Activated naive CD4-positive, alpha-beta T cell treated with anti-CD3 and anti-CD28 coated beads, Interleukin-2, amount 50 U/mL, for 24 hours (primary cell): Measurements from ENCODE around the gene BTBD17.

Source experiments
- H3K27ac Mint-ChIP-seq: one replicate; pipeline ENCODE4 v1.8.0; 2021; ENCODE audit warnings: mild to moderate bottlenecking, mixed read lengths
- H3K27me3 Mint-ChIP-seq: one replicate; pipeline ENCODE4 v1.8.0; 2021; ENCODE audit warnings: mixed read lengths
- H3K36me3 Mint-ChIP-seq: one replicate; pipeline ENCODE4 v1.8.0; 2021; ENCODE audit warnings: mixed read lengths
- H3K4me1 Mint-ChIP-seq: one replicate; pipeline ENCODE4 v1.8.0; 2021; ENCODE audit warnings: mixed read lengths
- H3K4me3 Mint-ChIP-seq: one replicate; pipeline ENCODE4 v1.8.0; 2021; ENCODE audit warnings: mild to moderate bottlenecking, mixed read lengths
- H3K9me3 Mint-ChIP-seq: one replicate; pipeline ENCODE4 v1.8.0; 2021; ENCODE audit warnings: mixed read lengths

The BTBD17 gene

DNA sequence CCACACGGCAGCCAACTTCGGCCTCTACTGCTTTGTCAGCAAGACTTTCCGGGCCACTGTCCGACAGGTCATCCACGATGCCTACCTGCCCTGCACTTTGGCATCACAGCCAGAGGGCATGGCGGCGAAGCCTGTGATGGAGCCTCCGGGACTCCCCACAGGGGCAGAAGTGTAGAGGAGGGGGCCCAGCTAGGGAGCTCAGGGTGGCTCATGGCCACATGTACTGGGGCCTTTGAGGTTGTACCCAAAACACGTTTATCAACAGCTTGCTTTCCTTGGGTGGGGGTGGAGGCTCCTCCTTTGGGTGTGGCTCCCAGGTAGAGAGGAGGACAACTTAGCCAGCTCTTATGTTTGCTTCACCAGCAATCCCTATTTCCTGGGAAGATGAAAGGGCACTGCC, 10.8 kb upstream of the BTBD17 start:
- no peak overlapping the region for H3K27ac Mint-ChIP-seq
- H3K4me3 Mint-ChIP-seq: no peak overlapping the region
- H3K27me3 Mint-ChIP-seq: no peaks in the 10 kb centered on the region
- peaks cover 17% of the 10 kb centered on the region for H3K4me1 Mint-ChIP-seq
- H3K9me3 Mint-ChIP-seq: no peaks in the 10 kb centered on the region
- no peaks in the 10 kb centered on the region for H3K36me3 Mint-ChIP-seq

DNA sequence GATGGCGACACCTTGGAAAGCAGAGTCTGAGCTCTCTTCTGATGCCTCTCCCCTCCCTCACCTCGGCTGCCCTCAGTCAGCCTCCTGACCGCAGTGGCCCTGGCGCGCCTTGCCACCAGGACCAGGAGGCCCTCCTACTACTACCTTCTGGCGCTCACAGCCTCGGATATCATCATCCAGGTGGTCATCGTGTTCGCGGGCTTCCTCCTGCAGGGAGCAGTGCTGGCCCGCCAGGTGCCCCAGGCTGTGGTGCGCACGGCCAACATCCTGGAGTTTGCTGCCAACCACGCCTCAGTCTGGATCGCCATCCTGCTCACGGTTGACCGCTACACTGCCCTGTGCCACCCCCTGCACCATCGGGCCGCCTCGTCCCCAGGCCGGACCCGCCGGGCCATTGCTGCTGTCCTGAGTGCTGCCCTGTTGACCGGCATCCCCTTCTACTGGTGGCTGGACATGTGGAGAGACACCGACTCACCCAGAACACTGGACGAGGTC, 10.0 kb upstream of the BTBD17 start:
- Mint-ChIP-seq H3K4me1 (peaks cover 17% of the 10 kb centered on the region), H3K27ac (no peak overlapping the region), H3K36me3 (no peaks in the 10 kb centered on the region), H3K4me3 (no peak overlapping the region), H3K9me3 (no peaks in the 10 kb centered on the region), H3K27me3 (no peaks in the 10 kb centered on the region)

DNA sequence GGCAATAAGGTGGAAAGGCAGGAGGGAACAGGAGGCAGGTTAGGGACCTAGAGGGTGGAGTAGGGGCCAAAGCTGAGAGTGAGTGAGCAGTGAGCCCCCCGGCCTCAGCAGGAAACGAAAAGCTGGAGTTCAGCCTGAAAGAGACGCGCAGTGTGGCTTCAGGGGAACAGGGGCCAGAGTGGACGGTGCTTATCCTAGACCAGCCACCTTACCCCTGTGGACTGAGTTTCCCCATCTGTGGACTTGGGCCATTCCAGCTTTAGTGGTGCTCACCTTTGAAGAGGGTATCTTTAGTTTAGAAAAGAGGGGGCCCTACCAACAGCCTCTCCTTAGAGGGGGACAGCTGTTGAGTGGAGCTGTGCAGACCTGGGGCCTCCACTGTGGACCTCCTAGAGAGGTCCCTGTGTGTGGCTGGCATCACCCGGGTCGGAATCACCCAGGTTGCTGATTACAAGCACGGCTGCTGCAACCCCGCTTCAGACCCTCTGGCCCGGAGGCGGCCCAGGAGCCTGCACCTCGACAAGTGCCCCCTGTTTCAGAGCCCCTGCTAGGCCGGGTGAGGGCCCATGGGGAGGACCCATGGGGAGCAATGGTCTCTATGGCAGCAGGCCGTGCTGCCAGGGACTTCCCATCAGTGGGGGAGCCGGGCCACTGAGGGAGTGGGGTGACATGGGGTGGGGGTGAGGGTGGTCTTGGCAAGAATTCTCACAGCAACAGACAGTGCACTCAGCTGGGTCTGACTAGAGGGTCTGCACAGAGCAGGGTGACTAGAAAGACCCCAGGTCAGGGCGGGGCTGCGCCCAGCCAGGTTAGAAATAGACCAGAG, 8.2 kb upstream of the BTBD17 start:
- Mint-ChIP-seq H3K4me3 (no peak overlapping the region), H3K27me3 (no peaks in the 10 kb centered on the region), H3K4me1 (peaks cover 17% of the 10 kb centered on the region), H3K36me3 (no peaks in the 10 kb centered on the region), H3K9me3 (no peaks in the 10 kb centered on the region), H3K27ac (no peak overlapping the region)

DNA sequence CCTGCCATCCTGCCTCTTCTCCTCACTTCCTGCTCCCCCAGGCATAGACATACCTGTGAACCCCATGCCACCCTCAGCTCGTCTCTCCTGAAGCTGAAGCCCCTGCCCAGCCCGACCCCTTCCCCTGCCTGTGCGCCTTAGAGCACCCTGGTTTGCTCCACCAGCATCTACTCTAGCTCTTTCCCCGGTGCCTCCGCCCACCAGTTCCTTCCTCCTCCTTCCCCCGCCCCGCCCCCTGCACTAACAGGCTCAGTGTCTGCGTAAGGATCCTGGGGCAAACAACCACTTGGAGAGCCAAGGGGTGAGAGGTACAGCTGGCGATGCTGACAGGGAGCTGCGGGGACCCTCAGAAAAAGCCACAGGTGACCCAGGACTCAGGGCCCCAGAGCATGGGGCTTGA, 7.6 kb upstream of the BTBD17 start:
- peaks cover 17% of the 10 kb centered on the region for H3K4me1 Mint-ChIP-seq
- no peaks in the 10 kb centered on the region for H3K36me3 Mint-ChIP-seq
- no peak overlapping the region for H3K27ac Mint-ChIP-seq
- H3K4me3 Mint-ChIP-seq: peak overlapping the region; percentile 70
- no peaks in the 10 kb centered on the region for H3K9me3 Mint-ChIP-seq
- H3K27me3 Mint-ChIP-seq: no peaks in the 10 kb centered on the region

DNA sequence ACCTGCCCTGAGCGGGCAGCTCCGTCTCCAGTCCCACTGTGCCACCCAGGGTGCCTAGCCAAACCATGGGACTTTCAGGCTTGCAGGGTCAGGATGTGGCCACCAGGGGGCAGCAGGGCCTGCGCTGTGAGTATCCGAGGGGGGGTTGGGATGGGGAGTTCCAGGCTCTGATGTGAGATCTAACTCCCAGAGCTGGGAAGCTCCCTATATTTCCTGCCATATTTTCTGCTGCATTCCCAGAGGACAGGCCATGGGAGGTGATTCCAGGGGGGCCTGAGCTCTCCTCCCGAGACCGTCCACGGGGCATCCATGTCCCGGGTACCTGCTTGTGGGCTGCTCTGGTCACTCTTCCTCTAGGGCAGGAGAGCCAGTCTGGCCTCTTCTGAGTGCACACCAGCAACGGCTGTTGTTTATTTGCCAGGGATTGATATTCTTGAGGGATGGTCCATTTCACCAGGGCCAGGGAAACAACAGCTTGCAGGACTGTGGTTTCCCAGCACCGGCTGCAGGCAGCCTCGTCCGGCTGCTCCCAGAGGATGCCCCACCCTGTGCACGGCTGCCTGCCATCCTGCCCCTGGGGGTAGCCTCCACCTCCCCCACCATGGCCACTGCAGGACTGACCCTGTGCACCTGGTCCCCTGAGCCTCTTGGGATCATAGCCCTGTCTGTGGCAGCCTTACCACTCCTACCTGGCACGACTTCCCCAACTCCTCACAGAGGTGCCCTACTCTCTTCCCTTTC, 6.8 kb upstream of the BTBD17 start:
- H3K4me1 Mint-ChIP-seq: peaks cover 17% of the 10 kb centered on the region
- H3K4me3 Mint-ChIP-seq: peak overlapping the region; percentile 70
- no peaks in the 10 kb centered on the region for H3K27me3 Mint-ChIP-seq
- no peak overlapping the region for H3K27ac Mint-ChIP-seq
- no peaks in the 10 kb centered on the region for H3K36me3 Mint-ChIP-seq
- no peaks in the 10 kb centered on the region for H3K9me3 Mint-ChIP-seq

DNA sequence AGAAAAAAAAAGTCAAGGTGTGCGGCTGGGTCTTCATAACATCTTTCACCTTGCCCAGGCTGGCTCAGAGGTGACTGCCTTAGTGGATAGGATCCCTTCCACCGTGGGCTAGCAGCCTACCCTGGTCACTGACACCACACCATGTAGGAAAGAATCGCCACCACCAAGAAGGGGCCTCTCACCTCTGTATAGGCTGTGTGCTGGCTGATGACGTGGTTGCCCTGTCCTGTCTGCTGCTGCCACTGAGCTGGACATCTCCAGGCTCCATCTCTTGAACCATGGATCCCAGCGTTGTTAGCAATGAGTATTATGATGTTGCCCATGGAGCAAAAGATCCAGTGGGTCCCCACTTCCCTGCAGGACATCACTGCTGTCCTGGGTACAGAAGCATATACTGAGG, 5.5 kb upstream of the BTBD17 start, which contains the start of gene GPR142:
TSS of gene GPR142 (plus strand) at position 301 of the 400 bp plus-strand sequence. CDS start 2,035 bp downstream, outside the sequence.
- H3K9me3 Mint-ChIP-seq: no peaks in the 10 kb centered on the region
- no peak within 1 kb of the TSS for H3K4me3 Mint-ChIP-seq
- H3K27me3 Mint-ChIP-seq: no peaks in the 10 kb centered on the region
- H3K36me3 Mint-ChIP-seq: no peaks in the 10 kb centered on the region
- H3K4me1 Mint-ChIP-seq: peaks cover 17% of the 10 kb centered on the region
- H3K27ac Mint-ChIP-seq: no peak within 1 kb of the TSS

DNA sequence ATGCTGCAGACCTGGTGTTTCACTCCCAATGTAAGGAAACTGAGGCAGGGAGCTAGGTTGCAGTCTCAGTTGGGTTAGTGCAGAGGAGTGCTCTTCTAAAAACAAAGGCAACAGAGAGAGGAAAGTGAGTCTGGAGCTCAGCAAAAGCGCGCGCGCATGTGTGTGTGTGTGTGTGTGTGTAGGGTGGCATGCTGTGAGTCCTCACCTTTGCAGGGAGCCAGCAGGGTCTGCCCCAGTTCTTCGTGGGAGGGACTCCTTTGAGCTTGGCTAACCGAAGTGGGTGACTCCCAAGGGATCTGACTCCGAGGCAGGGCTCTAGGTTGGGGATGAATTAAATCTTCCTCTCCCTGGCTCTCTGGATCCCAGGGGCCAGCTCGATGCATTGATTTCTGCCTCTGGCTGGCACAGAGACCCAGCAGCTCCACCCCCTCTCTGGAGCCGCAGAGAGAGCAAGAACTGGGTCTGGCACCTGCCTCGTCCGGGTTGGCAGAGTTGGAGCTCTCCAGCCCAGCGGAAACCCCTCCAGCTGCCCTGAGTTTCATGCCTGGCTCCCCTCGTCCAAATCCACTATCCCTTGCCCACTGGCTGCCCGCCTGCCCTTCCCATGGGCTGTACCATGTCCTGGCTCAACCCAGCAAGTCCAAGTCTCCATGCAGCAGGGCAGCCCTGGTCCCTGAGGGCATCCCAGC, 1.3 kb upstream of the BTBD17 start:
- peaks cover 3% of the 10 kb centered on the region for H3K4me1 Mint-ChIP-seq
- no peaks in the 10 kb centered on the region for H3K9me3 Mint-ChIP-seq
- no peaks in the 10 kb centered on the region for H3K36me3 Mint-ChIP-seq
- peaks cover 7% of the 10 kb centered on the region for H3K27me3 Mint-ChIP-seq
- no peak overlapping the region for H3K27ac Mint-ChIP-seq
- H3K4me3 Mint-ChIP-seq: no peak overlapping the region

DNA sequence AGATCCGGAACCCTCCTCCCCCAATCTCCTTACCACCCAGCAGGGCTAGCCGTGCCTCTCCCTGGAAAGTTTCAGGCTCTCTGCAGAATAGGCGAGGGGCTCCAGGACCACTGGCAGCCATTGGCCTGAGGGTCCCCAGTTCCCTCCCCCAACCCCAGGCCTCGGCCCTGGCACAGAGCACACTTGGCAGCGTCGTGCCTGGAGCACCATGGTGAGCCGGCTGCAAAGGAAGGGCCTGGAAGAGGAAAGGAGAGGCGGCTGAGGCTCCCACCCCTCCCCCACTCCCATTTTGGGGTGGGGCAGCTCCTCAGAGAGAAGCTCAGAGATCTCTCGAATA, 369 bp upstream of the BTBD17 start:
- Mint-ChIP-seq H3K36me3 (no peaks in the 10 kb centered on the region), H3K4me1 (peaks cover 3% of the 10 kb centered on the region), H3K9me3 (no peaks in the 10 kb centered on the region), H3K4me3 (no peak overlapping the region), H3K27ac (no peak overlapping the region), H3K27me3 (peaks cover 10% of the 10 kb centered on the region)

DNA sequence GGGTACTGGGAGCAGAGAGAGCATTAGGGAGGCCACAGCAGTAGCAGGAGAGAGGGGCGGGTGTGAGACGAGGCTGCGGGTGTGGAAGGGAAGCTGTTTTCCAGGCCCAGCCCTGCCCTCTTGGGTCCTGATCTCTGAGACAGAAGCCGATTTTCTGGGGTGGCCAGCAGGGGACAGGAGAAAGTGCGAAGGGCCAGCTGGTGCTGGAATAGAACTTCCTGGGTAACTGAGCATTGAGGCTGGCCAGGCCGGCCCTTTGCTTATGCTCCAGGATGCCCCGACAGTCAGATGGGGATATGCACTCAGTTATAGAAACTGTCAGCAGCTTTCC, 804 bp downstream of the BTBD17 start:
- Mint-ChIP-seq H3K4me3 (no peak overlapping the region), H3K27ac (no peak overlapping the region), H3K36me3 (no peaks in the 10 kb centered on the region), H3K4me1 (peaks cover 3% of the 10 kb centered on the region), H3K9me3 (no peaks in the 10 kb centered on the region), H3K27me3 (peaks cover 11% of the 10 kb centered on the region)

DNA sequence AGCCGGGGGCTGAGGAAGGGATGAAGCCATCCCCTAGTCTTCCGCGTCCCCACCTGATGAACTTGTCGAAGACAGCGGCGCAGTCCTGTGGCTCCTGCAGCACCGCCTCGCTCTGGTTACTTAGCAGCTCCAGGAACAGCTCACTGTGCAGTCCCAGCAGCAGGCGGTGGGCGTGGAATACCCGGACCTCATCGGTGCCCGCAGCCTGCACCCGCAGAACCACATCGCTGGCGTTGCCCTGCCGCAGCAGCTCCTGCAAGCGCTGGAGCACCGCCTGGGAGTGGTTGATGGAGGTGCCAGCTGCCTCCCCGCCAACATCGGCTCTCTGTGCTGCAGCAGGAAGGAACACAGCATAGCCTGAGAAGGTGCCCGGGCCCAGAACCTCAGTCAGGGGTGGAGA, 1.8 kb downstream of the BTBD17 start:
- no peaks in the 10 kb centered on the region for H3K9me3 Mint-ChIP-seq
- no peaks in the 10 kb centered on the region for H3K36me3 Mint-ChIP-seq
- H3K27me3 Mint-ChIP-seq: peaks cover 15% of the 10 kb centered on the region
- H3K27ac Mint-ChIP-seq: no peak overlapping the region
- no peak overlapping the region for H3K4me3 Mint-ChIP-seq
- peaks cover 3% of the 10 kb centered on the region for H3K4me1 Mint-ChIP-seq

DNA sequence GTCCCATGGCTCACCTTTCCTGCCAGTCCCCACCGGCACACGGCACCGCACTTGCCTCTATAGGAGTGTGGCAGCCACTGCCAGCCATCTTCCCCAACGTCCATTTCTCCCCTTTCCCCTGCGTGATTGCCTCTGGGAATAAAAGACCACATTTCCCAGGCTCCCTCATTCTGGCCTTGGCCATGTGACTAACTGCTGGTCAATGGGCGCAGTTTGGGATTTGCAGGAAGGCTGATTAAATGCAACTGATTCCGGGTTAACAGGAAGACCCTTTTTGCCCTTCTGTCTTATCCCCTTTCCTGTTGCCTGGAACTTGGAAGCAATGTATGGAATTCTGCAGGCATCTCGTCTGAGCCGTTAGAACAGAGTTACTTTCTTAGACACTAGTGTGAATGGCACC, 3.0 kb downstream of the BTBD17 start:
- Mint-ChIP-seq H3K4me3 (peak overlapping the region; percentile 43), H3K4me1 (peaks cover 7% of the 10 kb centered on the region), H3K36me3 (no peaks in the 10 kb centered on the region), H3K9me3 (no peaks in the 10 kb centered on the region), H3K27ac (no peak overlapping the region), H3K27me3 (peaks cover 24% of the 10 kb centered on the region)

DNA sequence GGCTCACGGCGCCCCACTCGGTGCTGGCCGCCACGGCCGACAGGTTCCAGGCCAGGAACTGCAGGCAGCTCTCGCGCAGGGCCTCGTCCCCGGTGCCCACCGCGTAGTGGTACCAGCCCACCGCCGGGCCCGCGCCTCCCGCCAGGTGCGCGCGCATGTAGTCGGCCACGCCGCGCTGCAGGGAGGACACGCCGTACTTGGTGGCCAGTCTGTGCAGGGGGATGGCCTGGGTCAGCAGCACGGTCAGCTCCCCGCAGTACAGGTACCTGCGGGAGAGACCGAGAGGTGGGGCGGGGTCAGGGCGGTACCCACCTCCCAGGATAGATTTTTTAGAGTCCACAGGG, 4.2 kb downstream of the BTBD17 start:
- H3K4me3 Mint-ChIP-seq: no peak overlapping the region
- H3K36me3 Mint-ChIP-seq: no peaks in the 10 kb centered on the region
- H3K27me3 Mint-ChIP-seq: peaks cover 32% of the 10 kb centered on the region
- H3K9me3 Mint-ChIP-seq: no peaks in the 10 kb centered on the region
- no peak overlapping the region for H3K27ac Mint-ChIP-seq
- peaks cover 7% of the 10 kb centered on the region for H3K4me1 Mint-ChIP-seq

DNA sequence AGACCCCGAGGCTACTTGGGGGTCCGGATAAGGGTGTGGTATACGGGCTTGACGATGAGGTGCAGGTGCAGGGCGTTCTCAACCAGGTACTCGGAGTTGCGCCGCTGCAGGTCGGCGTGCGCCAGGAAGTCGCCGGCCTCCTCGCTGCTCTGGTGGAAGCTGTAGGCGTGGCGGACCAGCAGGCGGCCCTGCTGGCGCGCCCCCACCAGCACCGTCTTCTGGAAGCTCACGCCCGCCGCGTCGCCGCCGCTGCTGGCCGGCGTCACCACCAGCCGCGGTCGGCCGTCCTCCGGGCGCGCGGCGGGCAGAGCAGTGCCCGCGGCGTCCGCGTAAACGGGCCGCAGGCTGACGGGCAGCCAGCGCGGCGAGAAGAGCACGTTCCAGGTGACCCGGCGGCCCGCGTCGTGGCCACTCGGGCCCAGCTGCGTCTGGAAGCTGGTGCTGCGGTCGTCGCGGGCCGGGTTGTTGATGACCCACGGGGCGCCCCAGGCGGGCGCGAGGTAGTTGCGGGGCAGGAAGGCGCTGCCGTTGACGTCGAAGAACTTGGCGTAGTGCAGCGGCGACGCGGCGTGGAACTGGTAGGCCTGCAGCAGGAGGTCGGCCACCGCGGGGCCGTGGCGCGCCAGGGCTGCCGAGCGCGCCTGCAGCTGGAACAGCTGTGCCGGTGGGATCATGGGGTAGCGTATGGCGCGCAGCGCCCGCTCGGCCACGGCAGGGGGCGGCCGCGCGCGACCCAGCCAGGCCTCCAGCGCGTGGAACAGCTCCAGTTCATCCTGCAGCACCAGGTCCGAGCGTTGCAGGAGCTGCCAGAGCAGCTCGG, 4.8 kb downstream of the BTBD17 start:
- Mint-ChIP-seq H3K9me3 (no peaks in the 10 kb centered on the region), H3K27me3 (peaks cover 32% of the 10 kb centered on the region), H3K4me3 (peak overlapping the region; percentile 42)

DNA sequence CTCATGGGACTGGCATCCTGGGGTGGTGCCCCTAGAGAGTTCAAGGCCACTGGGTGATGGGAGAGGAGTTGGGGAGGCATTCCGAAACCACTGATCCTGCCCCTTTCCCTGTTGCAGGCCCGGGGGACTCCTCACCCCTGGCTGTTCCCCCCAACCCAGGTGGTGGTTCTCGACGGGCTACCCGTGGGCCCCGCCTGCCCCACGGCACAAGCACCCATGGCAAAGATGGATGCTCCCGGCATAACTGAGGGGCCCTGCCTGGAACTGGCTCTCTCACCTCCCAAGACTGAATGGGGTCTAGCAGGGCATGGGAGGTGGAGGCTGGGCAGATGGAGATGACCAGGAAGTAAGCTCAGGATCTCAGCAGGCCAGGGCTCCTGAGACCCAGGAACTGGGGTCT, 6.6 kb downstream of the BTBD17 start:
- no peak overlapping the region for H3K27ac Mint-ChIP-seq
- H3K36me3 Mint-ChIP-seq: no peaks in the 10 kb centered on the region
- H3K4me3 Mint-ChIP-seq: no peak overlapping the region
- H3K9me3 Mint-ChIP-seq: no peaks in the 10 kb centered on the region
- H3K27me3 Mint-ChIP-seq: peaks cover 33% of the 10 kb centered on the region
- H3K4me1 Mint-ChIP-seq: peaks cover 7% of the 10 kb centered on the region

More for the DNA sequence above, 4.8 kb downstream of the BTBD17 start:
- H3K4me1 Mint-ChIP-seq: peaks cover 7% of the 10 kb centered on the region
- no peak overlapping the region for H3K27ac Mint-ChIP-seq
- no peaks in the 10 kb centered on the region for H3K36me3 Mint-ChIP-seq

DNA sequence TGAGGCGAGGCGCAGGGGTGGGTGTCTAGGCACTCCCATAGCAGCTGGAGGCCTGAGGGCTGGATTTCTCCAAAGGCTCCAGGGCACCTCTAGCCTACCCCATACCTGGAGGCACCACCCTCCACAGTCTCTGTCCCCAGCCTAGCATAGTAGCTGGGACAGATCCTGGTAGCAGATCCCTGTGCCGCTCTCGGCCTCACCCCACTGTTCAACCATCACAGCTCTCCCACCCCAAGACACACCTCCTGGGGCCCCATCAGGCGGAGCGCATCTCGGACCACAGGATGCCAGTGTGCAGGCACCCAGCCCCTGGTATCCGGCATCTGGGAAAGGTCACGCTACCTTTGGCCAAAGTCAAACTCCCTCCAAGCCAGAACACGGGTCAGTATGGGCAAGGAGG, 7.1 kb downstream of the BTBD17 start:
- Mint-ChIP-seq H3K27me3 (peaks cover 33% of the 10 kb centered on the region), H3K36me3 (no peaks in the 10 kb centered on the region), H3K27ac (no peak overlapping the region), H3K4me1 (peaks cover 7% of the 10 kb centered on the region), H3K9me3 (no peaks in the 10 kb centered on the region), H3K4me3 (peak overlapping the region; percentile 7)
